GM20000 (cell line): ENCODE measurements around the gene KRTAP3-1.

Source experiments
- DNase-seq: peaks from one replicate; pipeline ENCODE4 v3.0.0; 2012; ENCODE audit warnings: low spot score
- TF ChIP-seq, protein P1 (sequence below): IDR thresholded peaks from 2 replicates; pipeline ENCODE4 v1.5.1; 2012; ENCODE audit warnings: mild to moderate bottlenecking, control low read depth; ENCODE audit errors: extremely low read depth, missing control alignments

Gene KRTAP3-1

DNA sequence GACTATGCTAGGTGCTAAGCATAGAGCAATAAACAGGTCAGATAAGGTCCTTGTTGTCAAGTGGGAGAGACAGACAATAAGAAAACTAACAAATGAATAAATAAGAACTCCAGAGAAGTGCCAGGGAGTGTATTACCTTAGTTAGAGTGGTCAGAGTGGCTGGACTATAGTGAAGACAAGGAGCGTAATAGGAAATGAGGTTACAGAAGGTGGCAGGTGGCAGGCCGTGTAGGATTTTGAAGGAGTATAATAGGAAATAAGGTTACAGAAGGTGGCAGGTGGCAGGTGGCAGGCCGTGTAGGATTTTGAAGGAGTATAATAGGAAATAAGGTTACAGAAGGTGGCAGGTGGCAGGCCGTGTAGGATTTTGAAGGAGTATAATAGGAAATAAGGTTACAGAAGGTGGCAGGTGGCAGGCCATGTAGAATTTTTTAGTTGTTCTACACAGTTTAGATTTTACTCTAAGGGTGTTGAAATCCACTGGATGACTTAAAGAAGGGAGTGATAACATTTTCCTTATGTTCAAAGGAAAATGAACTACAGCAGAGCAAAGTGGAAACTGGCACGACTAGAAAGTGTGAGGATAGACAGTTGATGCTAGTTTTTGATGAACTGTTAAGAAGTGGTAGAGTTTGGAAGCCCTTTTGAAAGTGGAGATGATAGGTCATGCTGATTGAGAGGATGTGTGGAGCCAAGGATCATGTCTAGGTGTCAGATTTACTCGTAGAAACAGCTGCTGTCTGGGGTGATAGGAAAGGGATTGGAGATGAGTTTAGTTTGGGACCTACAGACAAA lies 3.6 kb upstream of the KRTAP3-1 start:
- no peak for DNase-seq
- TF ChIP-seq, protein P1, sequence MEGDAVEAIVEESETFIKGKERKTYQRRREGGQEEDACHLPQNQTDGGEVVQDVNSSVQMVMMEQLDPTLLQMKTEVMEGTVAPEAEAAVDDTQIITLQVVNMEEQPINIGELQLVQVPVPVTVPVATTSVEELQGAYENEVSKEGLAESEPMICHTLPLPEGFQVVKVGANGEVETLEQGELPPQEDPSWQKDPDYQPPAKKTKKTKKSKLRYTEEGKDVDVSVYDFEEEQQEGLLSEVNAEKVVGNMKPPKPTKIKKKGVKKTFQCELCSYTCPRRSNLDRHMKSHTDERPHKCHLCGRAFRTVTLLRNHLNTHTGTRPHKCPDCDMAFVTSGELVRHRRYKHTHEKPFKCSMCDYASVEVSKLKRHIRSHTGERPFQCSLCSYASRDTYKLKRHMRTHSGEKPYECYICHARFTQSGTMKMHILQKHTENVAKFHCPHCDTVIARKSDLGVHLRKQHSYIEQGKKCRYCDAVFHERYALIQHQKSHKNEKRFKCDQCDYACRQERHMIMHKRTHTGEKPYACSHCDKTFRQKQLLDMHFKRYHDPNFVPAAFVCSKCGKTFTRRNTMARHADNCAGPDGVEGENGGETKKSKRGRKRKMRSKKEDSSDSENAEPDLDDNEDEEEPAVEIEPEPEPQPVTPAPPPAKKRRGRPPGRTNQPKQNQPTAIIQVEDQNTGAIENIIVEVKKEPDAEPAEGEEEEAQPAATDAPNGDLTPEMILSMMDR = no peak

DNA sequence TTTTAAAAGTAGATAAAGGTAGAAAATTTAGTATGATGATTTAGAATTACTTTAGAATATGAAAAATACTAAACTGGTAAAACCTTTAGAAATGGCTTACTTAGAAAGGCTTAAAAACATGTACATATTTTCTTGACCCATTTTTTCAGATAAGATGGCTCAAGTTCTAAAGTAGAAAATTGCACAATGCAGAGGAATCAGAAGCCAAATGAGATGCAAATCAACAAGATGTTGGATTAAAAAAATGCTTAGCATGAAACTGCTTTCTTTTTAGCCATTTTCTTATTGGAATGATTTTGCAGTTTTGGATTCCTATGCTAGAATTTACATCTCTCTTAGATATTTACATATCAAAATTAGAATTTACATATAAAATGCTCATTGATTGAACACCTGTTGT lies 1.5 kb upstream of the KRTAP3-1 start:
- DNase-seq = no peak
- TF ChIP-seq, protein P1 = no peak

DNA sequence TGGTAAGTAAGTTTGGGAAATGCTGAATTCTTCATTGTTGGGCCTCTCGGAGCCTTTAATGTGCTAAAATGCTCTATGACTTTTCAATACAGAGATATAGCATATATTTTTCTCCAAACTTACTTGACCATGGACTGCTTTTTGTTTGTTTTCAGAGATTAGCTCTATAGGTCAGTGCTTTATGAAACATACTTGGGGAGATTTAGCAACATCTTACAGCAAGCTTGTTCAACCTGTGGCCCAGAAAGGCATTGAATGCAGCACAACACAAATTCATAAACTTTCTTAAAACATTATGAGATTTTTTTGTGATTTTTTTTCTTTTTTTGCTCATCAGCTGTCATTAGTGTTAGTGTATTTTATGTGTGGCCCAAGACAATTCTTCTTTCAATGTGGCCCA lies 1.0 kb upstream of the KRTAP3-1 start:
- DNase-seq = no peak
- TF ChIP-seq, protein P1 = no peak

DNA sequence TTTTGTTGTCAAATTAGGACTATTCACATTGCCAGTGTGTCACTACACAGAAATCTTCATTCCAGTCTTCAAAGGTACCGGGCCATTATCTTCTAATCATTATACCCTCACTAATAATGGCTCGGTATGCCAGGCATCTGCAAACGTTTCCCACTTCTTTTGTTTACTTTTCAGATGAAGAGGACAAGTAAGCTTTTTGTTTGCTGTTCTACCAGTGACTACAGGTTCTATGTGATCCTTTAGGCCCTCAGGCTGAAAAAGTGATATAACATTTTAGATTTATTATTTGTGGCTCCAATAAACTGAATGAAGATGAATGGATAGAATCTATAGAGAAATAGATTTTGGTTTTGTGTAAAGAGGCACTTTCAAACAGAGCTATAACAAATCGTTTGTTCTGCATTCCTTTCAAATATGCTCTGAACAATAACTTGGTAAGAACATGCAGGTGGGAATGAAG lies 403 bp upstream of the KRTAP3-1 start:
- no peak for DNase-seq
- TF ChIP-seq, protein P1 = no peak

DNA sequence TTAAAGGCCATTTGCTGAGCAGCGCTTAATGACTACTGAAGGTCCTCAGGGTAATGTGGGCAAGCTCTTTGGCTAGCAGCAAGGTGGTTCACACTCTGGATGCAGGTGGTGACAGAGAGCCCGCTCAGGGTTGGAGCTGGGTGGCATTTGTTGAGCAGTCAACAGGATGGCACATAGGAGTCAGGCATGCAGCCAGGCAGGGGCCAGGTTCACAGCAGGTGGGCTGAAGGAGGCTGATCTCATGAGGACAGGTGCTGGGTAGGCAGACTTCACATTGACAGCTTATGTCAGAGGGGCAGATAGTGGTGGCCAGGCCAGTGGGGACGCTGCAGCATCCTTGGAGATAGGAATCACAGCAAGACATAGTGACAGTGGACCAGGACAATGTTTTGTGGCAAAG lies 4.5 kb downstream of the KRTAP3-1 start:
- TF ChIP-seq, protein P1 = no peak
- no peak for DNase-seq

DNA sequence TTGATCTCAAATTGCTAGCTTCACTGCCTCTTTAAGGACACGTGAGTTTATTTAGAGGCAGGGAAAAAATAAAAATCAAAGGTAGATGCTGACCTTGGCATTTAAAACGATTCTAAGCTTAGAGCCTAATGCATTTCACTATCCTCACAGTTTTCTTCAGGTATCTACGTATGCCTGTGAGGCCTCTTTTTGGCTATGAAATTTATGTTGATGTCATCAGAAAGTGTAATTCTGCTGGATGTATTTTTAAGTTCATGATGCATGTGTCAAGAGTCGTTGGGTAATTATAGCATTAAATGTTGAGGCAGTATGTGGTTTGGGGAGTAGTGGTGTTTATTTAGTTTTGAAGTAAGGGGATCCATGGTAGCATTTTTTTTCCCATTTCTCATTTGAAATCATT lies 5.0 kb downstream of the KRTAP3-1 start:
- TF ChIP-seq, protein P1 = no peak

DNA sequence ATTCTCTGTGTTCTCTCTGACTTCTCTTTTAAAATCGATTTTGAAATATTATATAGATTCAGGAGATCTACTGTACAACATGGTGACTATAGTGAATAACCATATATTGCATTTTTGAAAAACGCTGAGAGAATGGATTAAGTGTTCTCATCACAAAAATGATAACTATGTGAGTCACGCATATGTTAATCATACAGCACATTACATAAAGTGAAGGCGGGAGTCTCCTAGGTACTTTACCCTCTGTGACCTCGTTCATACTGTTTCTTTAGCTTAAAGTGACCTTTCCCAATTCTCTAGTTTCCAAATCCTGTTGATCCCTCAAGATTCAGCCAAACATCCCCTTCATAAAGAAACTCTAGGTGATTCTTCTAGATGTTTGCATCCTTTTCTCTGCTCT lies 6.1 kb downstream of the KRTAP3-1 start:
- DNase-seq = no peak
- TF ChIP-seq, protein P1 = no peak

More for the DNA sequence above, 5.0 kb downstream of the KRTAP3-1 start:
- DNase-seq = no peak
